K562 (cell line): ENCODE results near the gene HTT-AS. TPM values are rescaled to one million over a fixed set of nuclear protein-coding genes. Genes with fewer than 3 reads are reported as not detected.
A peak's percentile ranks its signal among the peaks of the same experiment; 100 is the strongest.

ENCODE experiments used
- ATF4 ChIP-seq: fragments of 450-650 bp; formaldehyde crosslinking; IDR thresholded peaks from 2 replicates; pipeline ENCODE4 v1.4.0; 2022; ENCODE audit warnings: mild to moderate bottlenecking, moderate library complexity
- COPS2 ChIP-seq: fragments of 450-650 bp; conservative IDR thresholded peaks from 2 replicates; pipeline ENCODE4 v1.6.1; 2016; ENCODE audit warnings: mild to moderate bottlenecking, moderate library complexity
- CSDE1 ChIP-seq, 2 experiments: fragments of 450-650 bp; IDR thresholded peaks; 2 replicates each; pipeline ENCODE4 v1.6.1; 2016; ENCODE audit warnings: mild to moderate bottlenecking in 1 of 2
- E2F3 ChIP-seq: fragments of 250-450 bp; sonication (Bioruptor Pico); IDR thresholded peaks from 2 replicates; pipeline ENCODE4 v1.4.0; 2020; ENCODE audit warnings: mild to moderate bottlenecking
- EHMT2 ChIP-seq: fragments of 450-650 bp; IDR thresholded peaks from 2 replicates; pipeline ENCODE4 v1.6.1; 2018; ENCODE audit warnings: antibody characterized with exemption
- ELF4 ChIP-seq: fragments of 450-650 bp; formaldehyde crosslinking; IDR thresholded peaks from 2 replicates; pipeline ENCODE4 v1.4.0; 2022; ENCODE audit warnings: missing genetic modification characterization
- MCM3 ChIP-seq: fragments of 450-650 bp; IDR thresholded peaks from 2 replicates; pipeline ENCODE4 v1.6.1; 2016
- NCOA1 ChIP-seq: fragments of 450-650 bp; IDR thresholded peaks from 2 replicates; pipeline ENCODE4 v1.6.1; 2016; ENCODE audit warnings: low read depth
- NR1H2 ChIP-seq: sonication (generic); formaldehyde crosslinking; IDR thresholded peaks from 2 replicates; pipeline ENCODE4 v1.4.0; 2020; ENCODE audit warnings: mild to moderate bottlenecking, missing genetic modification reagents
- POLR2H ChIP-seq: IDR thresholded peaks from 2 replicates; pipeline ENCODE4 v1.6.1; 2016; ENCODE audit warnings: missing genetic modification characterization, low read depth, mild to moderate bottlenecking, control low read depth, missing compliant biosample characterization, moderate library complexity
- PPARD ChIP-seq: fragments of 250-450 bp; sonication (Bioruptor Pico); IDR thresholded peaks from 2 replicates; pipeline ENCODE4 v1.8.0; 2022; ENCODE audit warnings: inconsistent platforms, mild to moderate bottlenecking, moderate library complexity
- RB1 ChIP-seq: fragments of 450-650 bp; IDR thresholded peaks from 2 replicates; pipeline ENCODE4 v1.6.1; 2017; ENCODE audit warnings: low read depth, mild to moderate bottlenecking
- SIN3A ChIP-seq, 2 experiments: fragments of 150-350 bp in 1 of 2; IDR thresholded peaks; 2 replicates each; pipeline ENCODE4 v1.6.1; 2011 to 2016; ENCODE audit warnings: borderline replicate concordance in 2 of 2, low read depth in 2 of 2, low read length in 2 of 2, mild to moderate bottlenecking in 2 of 2, moderate library complexity in 2 of 2; ENCODE audit not compliant: control insufficient read depth in 1 of 2
- SMAD4 ChIP-seq: fragments of 250-450 bp; sonication (Bioruptor Pico); conservative IDR thresholded peaks from 2 replicates; pipeline ENCODE4 v1.8.0; 2021; ENCODE audit warnings: inconsistent platforms, mild to moderate bottlenecking, moderate library complexity
- SMC3 ChIP-seq: conservative IDR thresholded peaks from 2 replicates; pipeline ENCODE4 v1.6.1; 2011; ENCODE audit warnings: low read depth, low read length, improper control_type of control experiment; ENCODE audit not compliant: insufficient read depth
- SREBF1 ChIP-seq: fragments of 150-350 bp; IDR thresholded peaks from 2 replicates; pipeline ENCODE4 v1.6.1; 2014; ENCODE audit warnings: antibody characterized with exemption, low read depth, low read length, borderline replicate concordance
- TEAD1 ChIP-seq, 2 experiments: fragments of 450-650 bp in 1 of 2; sonication (generic) in 1 of 2; formaldehyde crosslinking; IDR thresholded peaks; 2 replicates each; pipeline versions ENCODE4 v1.4.0 to v1.8.0; 2020 to 2022; ENCODE audit warnings: mild to moderate bottlenecking in 2 of 2, missing genetic modification reagents in 1 of 2
- TOE1 ChIP-seq, 2 experiments: fragments of 450-650 bp in 1 of 2; sonication (generic) in 1 of 2; formaldehyde crosslinking in 1 of 2; IDR thresholded peaks; 2 replicates each; pipeline versions ENCODE4 v1.7.1 to v1.8.0; 2016 to 2022; ENCODE audit warnings: borderline replicate concordance in 2 of 2, mild to moderate bottlenecking in 2 of 2, antibody characterized with exemption in 1 of 2, inconsistent platforms in 1 of 2, low read depth in 1 of 2, missing genetic modification reagents in 1 of 2, moderate library complexity in 1 of 2
- ZNF174 ChIP-seq: fragments of 250-450 bp; sonication (Bioruptor Pico); IDR thresholded peaks from 2 replicates; pipeline ENCODE4 v1.4.0; 2020; ENCODE audit warnings: mild to moderate bottlenecking
- polyA plus RNA-seq, 8 experiments: library from polyadenylated mRNA; depleted of rRNA in 4 of 8; stranded (reverse) in 5 of 8; unstranded in 3 of 8; fragments of >200 nt; fragmentation: Nextera tagmentation in 2 of 8; fragmentation: Illumina TruSeq in 1 of 8; extraction: Ambion mirVana in 2 of 8; extraction: Trizol in 1 of 8; gene quantifications; 2 replicates each; pipeline versions ENCODE4 v1.2.1 to v1.2.3, GENCODE V29; 2011 to 2014; ENCODE audit warnings: inconsistent platforms in 1 of 8, missing spikeins in 1 of 8
- total RNA-seq, 7 experiments: library from RNA; depleted of rRNA in 6 of 7; stranded (reverse); fragments of >200 nt in 6 of 7; fragmentation: Illumina TruSeq in 2 of 7; extraction: Trizol in 2 of 7; gene quantifications; 2 replicates each; pipeline versions ENCODE4 v1.2.1 to v1.2.3, GENCODE V29; 2011 to 2021; ENCODE audit warnings: low replicate concordance in 1 of 7
- TF ChIP-seq, protein P1 (sequence below): fragments of 150-350 bp; IDR thresholded peaks from 2 replicates; pipeline ENCODE4 v1.6.1; 2014; ENCODE audit warnings: low read depth, mild to moderate bottlenecking, low read length, borderline replicate concordance
- TF ChIP-seq, protein P2 (sequence below): sonication (generic); formaldehyde crosslinking; IDR thresholded peaks from 2 replicates; pipeline ENCODE4 v1.8.0; 2022; ENCODE audit warnings: mild to moderate bottlenecking, missing genetic modification reagents
- TF ChIP-seq, protein P3 (sequence below): fragments of 250-450 bp; sonication (Bioruptor Pico); IDR thresholded peaks from 2 replicates; pipeline ENCODE4 v1.8.0; 2021; ENCODE audit warnings: moderate library complexity, mild to moderate bottlenecking, inconsistent platforms

The HTT-AS gene
- total and polyA plus RNA-seq, 9 of the 15 experiments (the other 6 are each of a cell fraction or from before 2014, with no cell fraction given), result not detected

- TF ChIP-seq SIN3A (IDR thresholded peaks at IDR 0.05; ENCODE audit: borderline replicate concordance in 2 of 2, control insufficient read depth in 1 of 2, low read depth in 2 of 2, low read length in 2 of 2) (no peak), SMAD4 (peak; percentile 67), ATF4 (CRISPR knock-in tag) (peak; percentile 33; the same call in 1 of the 2 replicates), RB1 (peak; percentile 83), NCOA1 (no peak), NR1H2 (CRISPR knock-in tag) (no peak), SMC3 (no peak), EHMT2 (no peak), MCM3 (no peak), POLR2H (tag) (no peak), PPARD (CRISPR knock-in tag) (no peak), CSDE1 (IDR thresholded peaks at IDR 0.05) (no peak), TOE1 (IDR thresholded peaks at IDR 0.05; ENCODE audit: borderline replicate concordance) (no peak), TOE1 (CRISPR knock-in tag; IDR thresholded peaks at IDR 0.05; ENCODE audit: borderline replicate concordance, low read depth) (no peak), ELF4 (CRISPR knock-in tag) (0 out of 2 replicates have a peak, but pooled peaks have one; percentile 57), COPS2 (no peak), SREBF1 (no peak), TEAD1 (CRISPR knock-in tag; IDR thresholded peaks at IDR 0.05) (peak in 1 of 2 experiments; percentile 52; a peak in 1 of 4 replicates), E2F3 (CRISPR knock-in tag) (0 out of 2 replicates have a peak, but pooled peaks have one; percentile 68), ZNF174 (CRISPR knock-in tag) (no peak)
- TF ChIP-seq, protein P1, sequence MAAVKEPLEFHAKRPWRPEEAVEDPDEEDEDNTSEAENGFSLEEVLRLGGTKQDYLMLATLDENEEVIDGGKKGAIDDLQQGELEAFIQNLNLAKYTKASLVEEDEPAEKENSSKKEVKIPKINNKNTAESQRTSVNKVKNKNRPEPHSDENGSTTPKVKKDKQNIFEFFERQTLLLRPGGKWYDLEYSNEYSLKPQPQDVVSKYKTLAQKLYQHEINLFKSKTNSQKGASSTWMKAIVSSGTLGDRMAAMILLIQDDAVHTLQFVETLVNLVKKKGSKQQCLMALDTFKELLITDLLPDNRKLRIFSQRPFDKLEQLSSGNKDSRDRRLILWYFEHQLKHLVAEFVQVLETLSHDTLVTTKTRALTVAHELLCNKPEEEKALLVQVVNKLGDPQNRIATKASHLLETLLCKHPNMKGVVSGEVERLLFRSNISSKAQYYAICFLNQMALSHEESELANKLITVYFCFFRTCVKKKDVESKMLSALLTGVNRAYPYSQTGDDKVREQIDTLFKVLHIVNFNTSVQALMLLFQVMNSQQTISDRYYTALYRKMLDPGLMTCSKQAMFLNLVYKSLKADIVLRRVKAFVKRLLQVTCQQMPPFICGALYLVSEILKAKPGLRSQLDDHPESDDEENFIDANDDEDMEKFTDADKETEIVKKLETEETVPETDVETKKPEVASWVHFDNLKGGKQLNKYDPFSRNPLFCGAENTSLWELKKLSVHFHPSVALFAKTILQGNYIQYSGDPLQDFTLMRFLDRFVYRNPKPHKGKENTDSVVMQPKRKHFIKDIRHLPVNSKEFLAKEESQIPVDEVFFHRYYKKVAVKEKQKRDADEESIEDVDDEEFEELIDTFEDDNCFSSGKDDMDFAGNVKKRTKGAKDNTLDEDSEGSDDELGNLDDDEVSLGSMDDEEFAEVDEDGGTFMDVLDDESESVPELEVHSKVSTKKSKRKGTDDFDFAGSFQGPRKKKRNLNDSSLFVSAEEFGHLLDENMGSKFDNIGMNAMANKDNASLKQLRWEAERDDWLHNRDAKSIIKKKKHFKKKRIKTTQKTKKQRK, result no peak
- TF ChIP-seq, protein P2, sequence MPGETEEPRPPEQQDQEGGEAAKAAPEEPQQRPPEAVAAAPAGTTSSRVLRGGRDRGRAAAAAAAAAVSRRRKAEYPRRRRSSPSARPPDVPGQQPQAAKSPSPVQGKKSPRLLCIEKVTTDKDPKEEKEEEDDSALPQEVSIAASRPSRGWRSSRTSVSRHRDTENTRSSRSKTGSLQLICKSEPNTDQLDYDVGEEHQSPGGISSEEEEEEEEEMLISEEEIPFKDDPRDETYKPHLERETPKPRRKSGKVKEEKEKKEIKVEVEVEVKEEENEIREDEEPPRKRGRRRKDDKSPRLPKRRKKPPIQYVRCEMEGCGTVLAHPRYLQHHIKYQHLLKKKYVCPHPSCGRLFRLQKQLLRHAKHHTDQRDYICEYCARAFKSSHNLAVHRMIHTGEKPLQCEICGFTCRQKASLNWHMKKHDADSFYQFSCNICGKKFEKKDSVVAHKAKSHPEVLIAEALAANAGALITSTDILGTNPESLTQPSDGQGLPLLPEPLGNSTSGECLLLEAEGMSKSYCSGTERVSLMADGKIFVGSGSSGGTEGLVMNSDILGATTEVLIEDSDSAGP (CRISPR knock-in tag), result no peak
- TF ChIP-seq, protein P3, sequence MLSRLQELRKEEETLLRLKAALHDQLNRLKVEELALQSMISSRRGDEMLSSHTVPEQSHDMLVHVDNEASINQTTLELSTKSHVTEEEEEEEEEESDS (CRISPR knock-in tag), result no peak
Observed at GRCh38 chr4:3074078-3074845, at the start of gene HTT-AS, which contains the start of gene HTT (continued).
